Upper lobe of left lung (tissue), 4 donors: ENCODE data around the gene NFIL3.

Source experiments
- EP300 ChIP-seq, 4 donors: sonication (generic); formaldehyde crosslinking; IDR thresholded peaks; one replicate each; pipeline ENCODE4 v1.5.1; 2017; ENCODE audit warnings: antibody characterized with exemption in 4 of 4, control low read depth in 2 of 4
- POLR2A ChIP-seq, 4 donors: fragments of 450-650 bp; IDR thresholded peaks; one replicate each; pipeline ENCODE4 v1.5.1; 2016 to 2017; ENCODE audit warnings: antibody characterized with exemption in 4 of 4, mild to moderate bottlenecking in 2 of 4
- POLR2AphosphoS5 ChIP-seq, 2 donors: sonication (generic); formaldehyde crosslinking; IDR thresholded peaks; one replicate each; pipeline ENCODE4 v1.5.1; 2017; ENCODE audit warnings: antibody characterized with exemption in 2 of 2
- TF ChIP-seq, protein P1 (sequence below), 6 experiments: fragments of 450-650 bp in 4 of 6; fragments of 200-600 bp in 2 of 6; sonication (generic) in 2 of 6; IDR thresholded peaks; one replicate each; pipeline ENCODE4 v1.5.1; 2016 to 2019; ENCODE audit warnings: antibody characterized with exemption in 6 of 6

- TF ChIP-seq, protein P1, sequence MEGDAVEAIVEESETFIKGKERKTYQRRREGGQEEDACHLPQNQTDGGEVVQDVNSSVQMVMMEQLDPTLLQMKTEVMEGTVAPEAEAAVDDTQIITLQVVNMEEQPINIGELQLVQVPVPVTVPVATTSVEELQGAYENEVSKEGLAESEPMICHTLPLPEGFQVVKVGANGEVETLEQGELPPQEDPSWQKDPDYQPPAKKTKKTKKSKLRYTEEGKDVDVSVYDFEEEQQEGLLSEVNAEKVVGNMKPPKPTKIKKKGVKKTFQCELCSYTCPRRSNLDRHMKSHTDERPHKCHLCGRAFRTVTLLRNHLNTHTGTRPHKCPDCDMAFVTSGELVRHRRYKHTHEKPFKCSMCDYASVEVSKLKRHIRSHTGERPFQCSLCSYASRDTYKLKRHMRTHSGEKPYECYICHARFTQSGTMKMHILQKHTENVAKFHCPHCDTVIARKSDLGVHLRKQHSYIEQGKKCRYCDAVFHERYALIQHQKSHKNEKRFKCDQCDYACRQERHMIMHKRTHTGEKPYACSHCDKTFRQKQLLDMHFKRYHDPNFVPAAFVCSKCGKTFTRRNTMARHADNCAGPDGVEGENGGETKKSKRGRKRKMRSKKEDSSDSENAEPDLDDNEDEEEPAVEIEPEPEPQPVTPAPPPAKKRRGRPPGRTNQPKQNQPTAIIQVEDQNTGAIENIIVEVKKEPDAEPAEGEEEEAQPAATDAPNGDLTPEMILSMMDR (IDR thresholded peaks at IDR 0.05): no peak
- TF ChIP-seq POLR2AphosphoS5 (IDR thresholded peaks at IDR 0.05) (no peak), POLR2A (IDR thresholded peaks at IDR 0.05) (no peak), EP300 (IDR thresholded peaks at IDR 0.05) (no peak)
Observed at GRCh38 chr9:91465420-91465819, 41.8 kb upstream of the NFIL3 start.
